ENCODE data around the gene ADAMTS20. TPM values are rescaled to one million over a fixed set of nuclear protein-coding genes. Genes with fewer than 3 reads are reported as not detected.

The ADAMTS20 gene
- total RNA-seq, 6 donors from 2014 or later = not detected

- no peaks in the 10 kb centered on the region for H3K36me3 ChIP-seq
- H3K4me3 ChIP-seq = no peak overlapping the region
- no peaks in the 10 kb centered on the region for H3K4me1 ChIP-seq
- H3K27ac ChIP-seq = no peak overlapping the region
- WGBS, 2 donors = 73 to 85% methylated on average over 2 of the region's 2 CpGs
- ATAC-seq (ENCODE audit: low FRiP score in 2 of 2) = no peak
- no peak for TF ChIP-seq POLR2A (IDR thresholded peaks at IDR 0.05)
- TF ChIP-seq, protein P1, sequence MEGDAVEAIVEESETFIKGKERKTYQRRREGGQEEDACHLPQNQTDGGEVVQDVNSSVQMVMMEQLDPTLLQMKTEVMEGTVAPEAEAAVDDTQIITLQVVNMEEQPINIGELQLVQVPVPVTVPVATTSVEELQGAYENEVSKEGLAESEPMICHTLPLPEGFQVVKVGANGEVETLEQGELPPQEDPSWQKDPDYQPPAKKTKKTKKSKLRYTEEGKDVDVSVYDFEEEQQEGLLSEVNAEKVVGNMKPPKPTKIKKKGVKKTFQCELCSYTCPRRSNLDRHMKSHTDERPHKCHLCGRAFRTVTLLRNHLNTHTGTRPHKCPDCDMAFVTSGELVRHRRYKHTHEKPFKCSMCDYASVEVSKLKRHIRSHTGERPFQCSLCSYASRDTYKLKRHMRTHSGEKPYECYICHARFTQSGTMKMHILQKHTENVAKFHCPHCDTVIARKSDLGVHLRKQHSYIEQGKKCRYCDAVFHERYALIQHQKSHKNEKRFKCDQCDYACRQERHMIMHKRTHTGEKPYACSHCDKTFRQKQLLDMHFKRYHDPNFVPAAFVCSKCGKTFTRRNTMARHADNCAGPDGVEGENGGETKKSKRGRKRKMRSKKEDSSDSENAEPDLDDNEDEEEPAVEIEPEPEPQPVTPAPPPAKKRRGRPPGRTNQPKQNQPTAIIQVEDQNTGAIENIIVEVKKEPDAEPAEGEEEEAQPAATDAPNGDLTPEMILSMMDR (IDR thresholded peaks at IDR 0.05) = no peak
- TF ChIP-seq POLR2AphosphoS5 (IDR thresholded peaks at IDR 0.05) = no peak
- TF ChIP-seq EP300 (IDR thresholded peaks at IDR 0.05) = no peak
- no peaks in the 10 kb centered on the region for H3K27me3 ChIP-seq
- DNase-seq = no peak
- no peaks in the 10 kb centered on the region for H3K9me3 ChIP-seq
These were observed 58.7 kb downstream of the ADAMTS20 start for GRCh38 chr12:43493261-43493797.

GRCh38 chr12:43482311-43483085 is 69.5 kb downstream of the ADAMTS20 start:
- DNase-seq (no peak), ATAC-seq (ENCODE audit: low FRiP score in 2 of 2) (no peak)
- no peaks in the 10 kb centered on the region for H3K36me3 ChIP-seq
- H3K4me3 ChIP-seq = no peak overlapping the region
- no peaks in the 10 kb centered on the region for H3K27me3 ChIP-seq
- TF ChIP-seq POLR2A (IDR thresholded peaks at IDR 0.05) = no peak
- TF ChIP-seq POLR2AphosphoS5 (IDR thresholded peaks at IDR 0.05) = no peak
- TF ChIP-seq, protein P1 (IDR thresholded peaks at IDR 0.05) = no peak
- no peak for TF ChIP-seq EP300 (IDR thresholded peaks at IDR 0.05)
- no peaks in the 10 kb centered on the region for H3K4me1 ChIP-seq
- H3K9me3 ChIP-seq = no peaks in the 10 kb centered on the region
- WGBS, 2 donors = 74 to 78% methylated on average over 2 to 3 of the region's 3 CpGs
- no peak overlapping the region for H3K27ac ChIP-seq

- Histone ChIP-seq H3K27me3 (no peaks in the 10 kb centered on the region), H3K4me3 (no peak overlapping the region), H3K4me1 (no peaks in the 10 kb centered on the region), H3K27ac (no peak overlapping the region), H3K9me3 (no peaks in the 10 kb centered on the region), H3K36me3 (no peaks in the 10 kb centered on the region)
- DNase-seq (no peak), ATAC-seq (ENCODE audit: low FRiP score in 2 of 2) (no peak)
- TF ChIP-seq, protein P1 (IDR thresholded peaks at IDR 0.05) = no peak
- TF ChIP-seq POLR2A (IDR thresholded peaks at IDR 0.05) (no peak), POLR2AphosphoS5 (IDR thresholded peaks at IDR 0.05) (no peak), EP300 (IDR thresholded peaks at IDR 0.05) (no peak)
- WGBS, 2 donors = 75 to 76% methylated on average over 3 of the region's 3 CpGs
These were observed 71.4 kb downstream of the ADAMTS20 start for GRCh38 chr12:43480591-43480990.

GRCh38 chr12:43462741-43463140 is 89.3 kb downstream of the ADAMTS20 start:
- Histone ChIP-seq H3K36me3 (no peaks in the 10 kb centered on the region), H3K27ac (no peak overlapping the region), H3K27me3 (no peaks in the 10 kb centered on the region), H3K4me1 (no peaks in the 10 kb centered on the region), H3K9me3 (no peaks in the 10 kb centered on the region), H3K4me3 (no peak overlapping the region)
- DNase-seq (no peak), ATAC-seq (ENCODE audit: low FRiP score in 2 of 2) (no peak)
- WGBS, 2 donors = 66 to 80% methylated on average over 3 of the region's 3 CpGs
- TF ChIP-seq, protein P1 (IDR thresholded peaks at IDR 0.05) = no peak
- TF ChIP-seq EP300 (IDR thresholded peaks at IDR 0.05) = no peak

- Histone ChIP-seq H3K9me3 (no peaks in the 10 kb centered on the region), H3K4me3 (no peak overlapping the region), H3K27ac (no peak overlapping the region), H3K4me1 (no peaks in the 10 kb centered on the region), H3K27me3 (no peaks in the 10 kb centered on the region), H3K36me3 (no peaks in the 10 kb centered on the region)
- DNase-seq (no peak), ATAC-seq (ENCODE audit: low FRiP score in 2 of 2) (no peak)
- 65 to 70% methylated on average over 2 of the region's 2 CpGs for WGBS, 2 donors
- TF ChIP-seq POLR2A (IDR thresholded peaks at IDR 0.05) = no peak
- no peak for TF ChIP-seq EP300 (IDR thresholded peaks at IDR 0.05)
- TF ChIP-seq POLR2AphosphoS5 (IDR thresholded peaks at IDR 0.05) = no peak
- TF ChIP-seq, protein P1 (IDR thresholded peaks at IDR 0.05) = no peak
These were observed 89.9 kb downstream of the ADAMTS20 start for GRCh38 chr12:43462080-43462479.

Measured in upper lobe of left lung (tissue), 6 donors.